ENCODE measurements around the gene HYLS1.

GRCh38 chr11:125945011-125945796, 57.7 kb downstream of the HYLS1 start:
- TF ChIP-seq CTCF (IDR thresholded peaks at IDR 0.05) (no peak), EP300 (IDR thresholded peaks at IDR 0.05) (no peak)
